ENCODE measurements around the gene FITM1.

The FITM1 gene

DNA sequence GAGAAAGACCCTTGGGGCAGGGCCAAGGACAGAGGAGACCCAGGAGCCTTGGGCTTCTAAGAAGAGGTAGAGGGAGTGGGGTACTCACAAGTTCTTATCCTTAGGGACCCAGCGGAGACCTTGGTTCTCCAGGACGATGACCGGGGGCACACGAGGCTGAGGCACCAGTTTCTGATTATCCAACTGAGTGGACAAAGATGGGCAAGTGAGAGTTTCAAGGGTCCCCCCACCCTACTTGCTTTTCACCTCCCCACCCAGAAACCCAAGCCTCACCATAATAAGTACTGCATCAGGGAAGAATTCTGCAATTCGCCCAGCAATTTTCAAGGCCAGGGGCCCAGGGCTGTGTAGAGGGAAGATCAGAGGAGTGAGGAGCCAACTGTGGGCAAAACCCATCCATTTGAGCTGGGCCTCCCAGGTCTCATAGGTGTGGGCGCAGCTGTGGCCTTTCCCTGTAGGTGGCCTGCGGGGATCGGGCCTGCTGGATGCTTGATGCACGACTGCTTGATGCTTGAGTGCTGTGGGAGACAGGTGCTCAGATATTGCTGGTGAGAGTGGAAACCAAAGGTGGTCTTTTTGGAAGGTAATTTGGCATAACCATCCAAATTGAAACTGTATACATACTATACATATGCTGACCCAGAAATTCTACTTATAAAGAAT lies 8.9 kb downstream of the FITM1 start:
- no peak for DNase-seq (ENCODE audit: low read depth)

GRCh38 chr14:24141097-24141880 lies 10.8 kb downstream of the FITM1 start, which contains the start of gene EMC9:
TSS of gene EMC9 (minus strand) at chr14:24141591. CDS start at chr14:24141304, 287 bp downstream.
- peak; percentile 97 for DNase-seq (ENCODE audit: low read depth)

DNA sequence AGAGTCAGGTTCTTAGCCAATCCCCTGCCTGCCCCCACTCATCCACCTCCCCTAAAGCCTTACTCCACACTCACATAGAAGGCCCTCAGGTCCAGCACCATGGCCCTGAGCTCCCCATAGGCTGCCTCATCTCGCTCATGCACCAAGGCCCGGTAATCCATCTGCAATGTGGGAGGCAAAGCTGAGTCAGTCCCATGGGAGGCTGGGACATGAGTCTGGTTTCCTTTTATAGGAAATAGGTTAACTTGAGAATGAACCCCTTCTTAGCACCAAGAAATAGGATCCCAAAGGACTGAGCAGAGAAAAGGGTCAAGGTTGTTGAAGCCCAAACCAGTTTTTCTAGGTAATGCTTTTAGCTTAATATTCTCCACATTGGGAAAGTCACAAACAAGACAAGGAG lies 13.1 kb downstream of the FITM1 start:
- DNase-seq (ENCODE audit: low read depth) = no peak

DNA sequence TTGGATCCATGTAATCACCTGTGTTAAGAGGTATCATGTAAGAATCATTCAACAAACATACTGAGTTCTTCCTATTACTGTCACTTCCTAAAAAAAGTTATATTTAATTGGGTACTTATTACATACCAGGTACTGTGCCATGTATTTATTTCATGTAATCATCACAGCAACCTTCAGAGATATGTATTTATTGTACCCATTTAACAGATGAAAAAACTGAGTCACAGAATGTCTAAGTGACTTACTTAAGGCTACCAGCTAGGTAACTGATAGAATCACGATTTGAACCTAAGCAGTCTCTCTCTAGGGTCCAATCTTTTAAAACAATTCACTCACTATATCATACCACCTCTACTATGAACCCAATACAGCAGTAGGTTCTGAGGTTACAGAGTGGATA lies 14.0 kb downstream of the FITM1 start:
- DNase-seq (ENCODE audit: low read depth) = no peak

DNA sequence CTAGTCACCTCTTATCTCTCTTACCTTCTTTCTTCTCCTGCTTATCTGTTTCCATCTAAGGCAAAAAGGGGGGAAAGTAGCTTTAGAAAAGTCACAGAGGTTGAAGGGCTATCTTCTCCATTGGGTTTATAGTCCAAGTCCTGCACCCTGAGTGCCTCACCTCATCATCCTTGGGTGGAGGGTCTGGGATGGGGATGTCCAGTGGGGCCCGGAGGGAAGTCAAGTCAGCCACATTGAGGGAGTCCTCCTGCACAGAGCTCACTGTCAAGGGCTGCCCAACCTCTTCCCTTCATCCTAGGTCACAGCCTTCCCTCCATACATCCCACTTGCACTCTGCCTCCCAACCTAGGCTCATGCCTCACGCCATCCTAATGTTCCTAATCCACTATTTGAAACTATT lies 14.8 kb downstream of the FITM1 start:
- DNase-seq (ENCODE audit: low read depth) = no peak

DNA sequence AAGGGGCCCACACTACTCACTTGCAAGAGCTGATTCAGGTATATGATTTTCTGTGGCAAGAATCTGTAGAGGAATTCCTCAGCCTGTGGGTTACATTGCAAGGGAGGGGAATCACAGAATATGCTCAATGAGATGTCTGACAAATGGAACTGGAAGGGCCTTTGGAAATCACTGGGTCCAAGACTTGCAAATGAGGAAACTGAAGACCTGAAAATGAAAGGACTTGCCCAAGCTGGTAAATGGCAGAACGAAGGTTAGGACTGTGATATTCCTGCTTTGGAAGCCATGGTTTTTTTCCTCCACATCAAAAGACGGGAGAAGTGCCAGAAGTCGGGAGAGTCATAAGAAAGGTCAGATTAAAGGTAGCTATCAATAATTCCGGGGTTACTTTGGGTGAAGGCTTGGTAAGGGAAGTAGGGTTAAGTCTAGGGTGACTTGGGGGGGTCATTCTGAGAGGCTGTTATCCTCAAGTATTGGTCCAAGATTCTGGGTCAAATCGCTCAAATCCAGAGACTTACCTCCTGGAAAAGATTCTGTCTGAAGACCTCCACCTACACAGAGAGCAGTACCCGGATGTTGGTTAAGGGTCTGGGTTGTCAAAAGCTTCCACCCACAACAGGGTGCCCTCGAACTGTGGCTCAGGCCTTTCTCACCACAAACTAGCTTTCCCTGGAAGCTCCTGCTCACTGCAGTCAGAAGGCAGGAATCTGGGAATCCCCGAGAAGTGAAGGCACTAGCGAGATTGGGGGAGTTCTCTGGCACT lies 15.4 kb downstream of the FITM1 start:
- no peak for DNase-seq (ENCODE audit: low read depth)

GRCh38 chr14:24146453-24146977 lies 16.1 kb downstream of the FITM1 start, which contains the start of gene PSME2:
TSS of gene PSME2 (minus strand) at chr14:24146610. CDS start at chr14:24146581, 29 bp downstream.
- DNase-seq (ENCODE audit: low read depth) = peak; percentile 59

DNA sequence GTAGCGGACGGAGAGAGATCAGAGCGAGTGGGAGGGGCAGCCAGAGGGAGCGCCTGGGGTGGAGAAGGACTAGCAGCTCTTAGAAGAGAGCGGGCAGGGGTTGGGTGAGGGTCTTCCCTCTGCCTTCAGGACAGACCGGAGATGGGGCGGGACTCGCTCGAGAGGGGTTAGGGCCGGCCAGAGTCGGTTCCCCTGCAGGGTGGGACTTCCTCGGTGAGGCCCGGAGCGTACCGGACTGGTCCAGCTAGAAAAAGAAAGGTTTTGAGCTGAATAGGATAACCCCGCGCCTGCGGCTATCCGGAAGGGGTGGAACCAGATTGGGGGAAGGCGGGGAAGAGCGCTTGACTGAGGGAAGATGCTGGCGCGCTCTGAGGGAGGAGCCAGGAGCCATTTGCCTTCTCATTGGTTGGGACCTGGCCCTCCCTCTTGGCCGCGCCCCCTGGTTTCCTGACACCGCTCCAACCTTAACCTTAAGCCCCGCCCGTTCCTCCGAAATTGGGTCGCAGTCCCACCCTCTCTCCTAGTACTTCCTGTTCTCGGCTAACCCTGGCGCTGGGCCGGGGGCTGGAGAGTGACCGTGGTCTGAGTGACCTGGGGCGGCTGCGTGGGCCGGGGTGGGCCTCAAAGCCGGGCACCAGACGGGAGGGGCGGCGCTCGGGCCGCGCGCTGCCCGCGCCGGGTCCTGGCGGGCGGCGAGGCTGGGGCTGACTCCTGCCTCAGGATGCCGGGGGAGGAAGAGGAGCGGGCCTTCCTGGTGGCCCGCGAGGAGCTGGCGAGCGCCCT lies 16.7 kb downstream of the FITM1 start, which contains the start of gene RNF31:
Gene RNF31, plus strand, starts transcription at position 521 of the 783 bp plus-strand sequence. Its CDS starts 201 bp downstream, at position 722.
- DNase-seq (ENCODE audit: low read depth) = peak; percentile 90

DNA sequence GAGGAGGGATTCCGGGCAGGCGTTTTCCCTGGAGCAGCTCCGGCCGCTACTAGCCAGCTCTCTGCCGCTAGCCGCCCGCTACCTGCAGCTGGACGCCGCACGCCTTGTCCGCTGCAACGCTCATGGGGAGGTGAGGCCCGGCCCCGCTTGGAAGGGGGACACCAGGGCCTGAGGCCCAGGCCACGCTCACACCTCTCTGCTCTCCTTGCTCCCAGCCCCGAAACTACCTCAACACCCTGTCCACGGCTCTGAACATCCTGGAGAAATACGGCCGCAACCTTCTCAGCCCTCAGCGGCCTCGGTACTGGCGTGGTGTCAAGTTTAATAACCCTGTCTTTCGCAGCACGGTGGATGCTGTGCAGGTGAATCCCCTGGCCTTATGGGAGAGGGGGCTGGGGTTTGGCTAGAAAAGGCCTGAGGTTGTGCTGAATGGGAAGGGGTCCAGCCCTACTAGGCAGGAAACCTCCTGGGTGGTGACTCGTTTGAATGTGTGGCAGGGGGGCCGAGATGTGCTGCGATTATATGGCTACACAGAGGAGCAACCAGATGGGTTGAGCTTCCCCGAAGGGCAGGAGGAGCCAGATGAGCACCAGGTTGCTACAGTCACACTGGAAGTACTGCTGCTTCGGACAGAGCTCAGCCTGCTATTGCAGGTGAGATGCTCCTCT lies 17.4 kb downstream of the FITM1 start:
- DNase-seq (ENCODE audit: low read depth) = no peak

GRCh38 chr14:24149302-24149969 lies 19.0 kb downstream of the FITM1 start:
- no peak for DNase-seq (ENCODE audit: low read depth)

GRCh38 chr14:24150061-24150460 lies 19.6 kb downstream of the FITM1 start:
- DNase-seq (ENCODE audit: low read depth) = no peak

DNA sequence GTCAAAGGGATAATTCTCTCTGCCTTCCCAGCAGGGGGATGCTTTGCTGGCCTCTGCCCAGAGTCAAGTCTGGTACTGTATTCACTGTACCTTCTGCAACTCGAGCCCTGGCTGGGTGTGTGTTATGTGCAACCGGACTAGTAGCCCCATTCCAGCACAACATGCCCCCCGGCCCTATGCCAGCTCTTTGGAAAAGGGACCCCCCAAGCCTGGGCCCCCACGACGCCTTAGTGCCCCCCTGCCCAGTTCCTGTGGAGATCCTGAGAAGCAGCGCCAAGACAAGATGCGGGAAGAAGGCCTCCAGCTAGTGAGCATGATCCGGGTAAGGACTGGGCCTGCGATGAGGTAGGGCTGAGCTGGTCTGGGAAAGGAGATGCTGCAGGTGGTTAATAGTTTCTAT lies 20.1 kb downstream of the FITM1 start:
- DNase-seq (ENCODE audit: low read depth) = no peak

DNA sequence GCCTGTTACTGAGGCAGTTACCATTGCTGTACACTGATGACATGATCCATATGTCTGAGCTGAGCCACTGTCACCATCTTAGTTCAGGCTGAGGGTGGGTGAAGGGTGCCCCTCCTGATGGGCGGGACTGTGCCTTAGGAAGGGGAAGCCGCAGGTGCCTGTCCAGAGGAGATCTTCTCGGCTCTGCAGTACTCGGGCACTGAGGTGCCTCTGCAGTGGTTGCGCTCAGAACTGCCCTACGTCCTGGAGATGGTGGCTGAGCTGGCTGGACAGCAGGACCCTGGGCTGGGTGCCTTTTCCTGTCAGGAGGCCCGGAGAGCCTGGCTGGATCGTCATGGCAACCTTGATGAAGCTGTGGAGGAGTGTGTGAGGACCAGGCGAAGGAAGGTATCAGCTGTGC lies 20.5 kb downstream of the FITM1 start:
- DNase-seq (ENCODE audit: low read depth) = no peak

- no peak for DNase-seq (ENCODE audit: low read depth)
These were observed 21.1 kb downstream of the FITM1 start for GRCh38 chr14:24151404-24152080.

- no peak for DNase-seq (ENCODE audit: low read depth)
These were observed 24.6 kb downstream of the FITM1 start for GRCh38 chr14:24155100-24155499.

DNA sequence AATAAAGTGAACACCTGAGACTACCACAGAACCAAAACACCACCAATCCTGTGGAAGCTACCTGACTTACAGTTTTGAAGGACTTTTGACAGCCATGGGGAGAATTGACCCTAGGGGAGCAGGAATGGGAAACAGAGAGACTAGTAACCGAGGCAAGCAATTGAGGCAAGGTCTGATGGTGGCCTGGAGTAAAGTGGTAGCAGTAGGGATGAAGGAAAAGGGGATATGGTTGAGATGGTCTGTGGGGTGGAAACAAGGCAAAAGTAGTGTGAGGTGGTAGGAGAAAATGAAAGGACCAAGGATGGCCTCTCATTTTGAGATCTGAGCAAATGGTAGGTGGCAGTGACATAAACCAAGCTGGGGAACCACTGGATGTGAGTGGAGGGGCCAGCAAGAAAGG lies 26.4 kb downstream of the FITM1 start:
- DNase-seq (ENCODE audit: low read depth) = no peak

- no peak for DNase-seq (ENCODE audit: low read depth)
These were observed 26.9 kb downstream of the FITM1 start for GRCh38 chr14:24157331-24157730.

DNA sequence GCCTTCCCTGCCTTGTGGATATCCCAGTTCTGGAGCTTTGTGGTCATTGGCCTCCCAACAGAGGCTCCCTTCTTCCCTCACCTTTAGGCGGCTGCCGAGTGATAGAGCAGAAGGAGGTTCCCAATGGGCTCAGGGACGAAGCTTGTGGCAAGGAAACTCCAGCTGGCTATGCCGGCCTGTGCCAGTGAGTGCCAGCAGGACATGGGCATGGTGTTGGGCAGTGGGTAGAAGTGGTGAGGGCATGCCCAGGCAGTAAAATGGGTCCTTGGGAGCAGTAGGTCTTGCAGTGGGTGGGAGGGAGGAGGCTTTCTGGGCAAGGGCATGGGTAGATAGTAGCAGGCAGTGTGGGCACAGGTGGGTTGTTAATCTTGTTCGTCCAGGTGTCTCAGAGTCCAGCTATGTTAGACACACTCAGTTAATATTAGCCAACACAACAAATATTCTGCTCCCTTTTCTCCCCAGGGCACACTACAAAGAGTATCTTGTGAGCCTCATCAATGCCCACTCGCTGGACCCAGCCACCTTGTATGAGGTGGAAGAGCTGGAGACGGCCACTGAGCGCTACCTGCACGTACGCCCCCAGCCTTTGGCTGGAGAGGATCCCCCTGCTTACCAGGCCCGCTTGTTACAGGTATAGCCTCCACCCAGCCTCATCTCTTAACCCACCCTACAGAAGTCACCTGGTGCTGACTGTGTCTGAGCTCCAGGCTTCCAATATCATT lies 29.5 kb downstream of the FITM1 start:
- DNase-seq (ENCODE audit: low read depth) = no peak

DNA sequence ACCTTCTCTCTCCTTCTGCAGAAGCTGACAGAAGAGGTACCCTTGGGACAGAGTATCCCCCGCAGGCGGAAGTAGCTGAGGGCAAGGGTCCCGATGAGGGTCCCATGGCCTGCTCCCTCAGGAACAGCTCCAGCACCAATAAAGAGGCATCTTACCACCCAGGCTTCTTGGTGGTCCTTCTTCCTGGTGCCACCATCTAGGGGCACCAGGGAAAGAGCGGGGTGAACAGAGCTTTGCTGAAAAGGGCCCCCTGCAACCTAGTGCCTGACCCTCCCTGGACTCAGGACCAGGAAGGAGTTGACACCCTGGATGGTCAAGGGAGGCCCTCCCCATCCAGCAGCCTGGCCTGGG lies 30.0 kb downstream of the FITM1 start:
- DNase-seq (ENCODE audit: low read depth) = no peak

Measured in stimulated activated CD8-positive, alpha-beta memory T cell treated with anti-CD3 and anti-CD28 coated beads, Interleukin-15, amount 100 ng/mL, for 24 hours (primary cell).